H1 (cell line): ENCODE data around the gene ELMO1. TPM values are rescaled to one million over a fixed set of nuclear protein-coding genes. Genes with fewer than 3 reads are reported as not detected.

Experiments used
- CHD7 ChIP-seq: fragments of 300-600 bp; sonication (generic); IDR thresholded peaks from 2 replicates; pipeline ENCODE4 v1.7.1; 2012; ENCODE audit warnings: low read length, moderate library complexity, mild to moderate bottlenecking, inconsistent platforms; ENCODE audit not compliant: insufficient replicate concordance
- EP300 ChIP-seq, 2 experiments: IDR thresholded peaks; 1 replicate in 1 of 2; 2 replicates in 1 of 2; pipeline ENCODE4 v1.6.1; 2011 to 2012; ENCODE audit warnings: low read depth in 2 of 2, low read length in 2 of 2, mild to moderate bottlenecking in 2 of 2, borderline replicate concordance in 1 of 2, inconsistent platforms in 1 of 2, moderate library complexity in 1 of 2
- JUND ChIP-seq: IDR thresholded peaks from 2 replicates; pipeline ENCODE4 v1.6.1; 2011; ENCODE audit warnings: mild to moderate bottlenecking, improper control_type of control experiment, low read length
- POU5F1 ChIP-seq: IDR thresholded peaks from 2 replicates; pipeline ENCODE4 v1.6.1; 2011; ENCODE audit warnings: low read depth, mild to moderate bottlenecking, low read length, moderate library complexity
- RBBP5 ChIP-seq: IDR thresholded peaks from 2 replicates; pipeline ENCODE4 v1.7.1; 2012; ENCODE audit warnings: low read depth, mild to moderate bottlenecking, inconsistent platforms, low read length, moderate library complexity, borderline replicate concordance
- SP2 ChIP-seq: IDR thresholded peaks from 2 replicates; pipeline ENCODE4 v1.6.1; 2012; ENCODE audit warnings: mild to moderate bottlenecking, low read length, inconsistent platforms
- SUZ12 ChIP-seq: fragments of 200-600 bp; sonication (generic); IDR thresholded peaks from 2 replicates; pipeline ENCODE4 v1.6.1; 2012; ENCODE audit warnings: mild to moderate bottlenecking, inconsistent platforms, low read length, moderate library complexity, mixed read lengths
- TAF1 ChIP-seq: IDR thresholded peaks from 2 replicates; pipeline ENCODE4 v1.6.1; 2011; ENCODE audit warnings: mild to moderate bottlenecking, low read depth, low read length
- polyA plus RNA-seq, 7 experiments: library from polyadenylated mRNA; depleted of rRNA in 3 of 7; stranded (reverse) in 5 of 7; unstranded in 2 of 7; fragments of >200 nt in 5 of 7; fragments of 200-250 nt in 2 of 7; gene quantifications; 1 replicate in 5 of 7; 2 replicates in 1 of 7; 4 replicates in 1 of 7; pipeline versions ENCODE4 v1.2.1 to v1.2.3, GENCODE V29; 2011 to 2013; ENCODE audit warnings: missing spikeins in 2 of 7, mixed read lengths in 2 of 7
- total RNA-seq: library from RNA; stranded (reverse); fragmentation: NEBNext Ultra II Directional; extraction: Animal tissue kit (Norgen Biotek cat#: 25700); gene quantifications from 2 replicates; pipeline ENCODE4 v1.2.1, GENCODE V29; 2021

The ELMO1 gene
- total and polyA plus RNA-seq, 2 of the 8 experiments (the other 6 are each of a cell fraction or from before 2014, with no cell fraction given): 18.4 to 21.0 TPM

GRCh38 chr7:37421861-37422500 is 26.7 kb downstream of the ELMO1 start (continued):
- TF ChIP-seq CHD7 (no peak), TAF1 (no peak), POU5F1 (no peak), SP2 (no peak), JUND (no peak), EP300 (IDR thresholded peaks at IDR 0.05; ENCODE audit: borderline replicate concordance in 1 of 2, low read depth in 2 of 2, low read length in 2 of 2) (no peak), RBBP5 (no peak), SUZ12 (no peak)
